HS-5 (cell line): ENCODE measurements around the gene VPS25.
"Not testable (repeated sequence)": the region's sequence is repeated elsewhere in the genome, so short reads cannot be mapped to it uniquely, and the experiment has no call there.

Experiments
- DNase-seq: peaks from one replicate; pipeline ENCODE4 v3.0.0-alpha.2; 2012; ENCODE audit warnings: low read depth

VPS25 gene

GRCh38 chr17:42773290-42774035 is at the start of gene VPS25:
TSS of gene VPS25 (plus strand) at chr17:42773449. CDS start at chr17:42773476, 27 bp downstream.
- DNase-seq, result peak; percentile 56

GRCh38 chr17:42723636-42724035 is 49.6 kb upstream of the VPS25 start:
- no peak for DNase-seq

GRCh38 chr17:42725143-42725542 is 48.1 kb upstream of the VPS25 start:
- DNase-seq, result no peak

- DNase-seq, result no peak
Measured at GRCh38 chr17:42740699-42741098, 32.5 kb upstream of the VPS25 start.

- not testable (repeated sequence) for DNase-seq
Measured at GRCh38 chr17:42742916-42743315, 30.3 kb upstream of the VPS25 start.

- no peak for DNase-seq
Measured at GRCh38 chr17:42743595-42744282, 29.5 kb upstream of the VPS25 start.

GRCh38 chr17:42744283-42744805 is 28.9 kb upstream of the VPS25 start:
- peak; percentile 30 for DNase-seq

GRCh38 chr17:42744806-42745617 is 28.2 kb upstream of the VPS25 start, which contains the start of gene EZH1:
TSS of gene EZH1 (minus strand) at chr17:42745040. CDS start at chr17:42728941, 16,099 bp downstream.
- peak; percentile 52 for DNase-seq

- no peak for DNase-seq
Measured at GRCh38 chr17:42748202-42748907, 24.9 kb upstream of the VPS25 start.

GRCh38 chr17:42748908-42749798 is 24.1 kb upstream of the VPS25 start:
- no peak for DNase-seq

GRCh38 chr17:42750739-42751344 is 22.4 kb upstream of the VPS25 start:
- DNase-seq, result no peak

GRCh38 chr17:42751628-42752027 is 21.6 kb upstream of the VPS25 start:
- DNase-seq, result no peak

- no peak for DNase-seq
Measured at GRCh38 chr17:42754782-42755181, 18.5 kb upstream of the VPS25 start.

GRCh38 chr17:42759982-42760651 is 13.1 kb upstream of the VPS25 start:
- DNase-seq, result no peak

- no peak for DNase-seq
Measured at GRCh38 chr17:42760652-42761581, 12.3 kb upstream of the VPS25 start, which contains the start of gene RAMP2. TSS of gene RAMP2 (plus strand) at chr17:42761227. CDS start at chr17:42761262, 35 bp downstream.

- no peak for DNase-seq
Measured at GRCh38 chr17:42761638-42762037, 11.6 kb upstream of the VPS25 start.

- DNase-seq, result no peak
Measured at GRCh38 chr17:42766124-42766523, 7.1 kb upstream of the VPS25 start.

- no peak for DNase-seq
Measured at GRCh38 chr17:42767512-42767911, 5.7 kb upstream of the VPS25 start.
